OCI-LY1 (cell line): Measurements from ENCODE around the gene GALNT7.

Source experiments
- EZH2 ChIP-seq: fragments of 200-600 bp; sonication (generic), shearing (Covaris generic); IDR thresholded peaks from 2 replicates; pipeline ENCODE4 v1.8.0; 2017; ENCODE audit warnings: borderline replicate concordance, mixed run types, mild to moderate bottlenecking, antibody characterized with exemption, low read length, moderate library complexity, mixed read lengths
- TF ChIP-seq, protein P1 (sequence below): fragments of 200-600 bp; sonication (generic), shearing (Covaris generic); IDR thresholded peaks from 2 replicates; pipeline ENCODE4 v1.5.1; 2017; ENCODE audit warnings: mild to moderate bottlenecking, antibody characterized with exemption, low read length, moderate library complexity, mixed read lengths

GRCh38 chr4:173243917-173244658 is 75.5 kb downstream of the GALNT7 start:
- TF ChIP-seq, protein P1, sequence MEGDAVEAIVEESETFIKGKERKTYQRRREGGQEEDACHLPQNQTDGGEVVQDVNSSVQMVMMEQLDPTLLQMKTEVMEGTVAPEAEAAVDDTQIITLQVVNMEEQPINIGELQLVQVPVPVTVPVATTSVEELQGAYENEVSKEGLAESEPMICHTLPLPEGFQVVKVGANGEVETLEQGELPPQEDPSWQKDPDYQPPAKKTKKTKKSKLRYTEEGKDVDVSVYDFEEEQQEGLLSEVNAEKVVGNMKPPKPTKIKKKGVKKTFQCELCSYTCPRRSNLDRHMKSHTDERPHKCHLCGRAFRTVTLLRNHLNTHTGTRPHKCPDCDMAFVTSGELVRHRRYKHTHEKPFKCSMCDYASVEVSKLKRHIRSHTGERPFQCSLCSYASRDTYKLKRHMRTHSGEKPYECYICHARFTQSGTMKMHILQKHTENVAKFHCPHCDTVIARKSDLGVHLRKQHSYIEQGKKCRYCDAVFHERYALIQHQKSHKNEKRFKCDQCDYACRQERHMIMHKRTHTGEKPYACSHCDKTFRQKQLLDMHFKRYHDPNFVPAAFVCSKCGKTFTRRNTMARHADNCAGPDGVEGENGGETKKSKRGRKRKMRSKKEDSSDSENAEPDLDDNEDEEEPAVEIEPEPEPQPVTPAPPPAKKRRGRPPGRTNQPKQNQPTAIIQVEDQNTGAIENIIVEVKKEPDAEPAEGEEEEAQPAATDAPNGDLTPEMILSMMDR, result no peak
- no peak for TF ChIP-seq EZH2
